B cell (primary cell): Measurements from ENCODE around the gene CALM3. TPM values are rescaled to one million over a fixed set of nuclear protein-coding genes. Genes with fewer than 3 reads are reported as not detected.

ENCODE experiments used
- ATAC-seq: fragments of 200-7000 bp; cut with Tn5 transposase; one replicate; pipeline ENCODE4 v1.10.0; 2021; ENCODE audit warnings: low read depth, mild to moderate bottlenecking, moderate number of reproducible peaks, moderate library complexity
- CTCF ChIA-PET: fragments of 350-600 bp; sonication (Branson Sonifier 250); formaldehyde crosslinking; loops from one replicate; lab custom pipeline; 2021; ENCODE audit warnings: antibody characterized with exemption, inconsistent platforms; lab: Charles Lee
- POLR2A ChIA-PET: fragments of 350-600 bp; sonication (Branson Sonifier 250); formaldehyde crosslinking; loops from one replicate; lab custom pipeline; 2021; ENCODE audit warnings: antibody characterized with exemption; lab: Charles Lee
- DNase-seq: peaks from one replicate; pipeline ENCODE4 v3.0.0; 2013
- H2AFZ ChIP-seq: 2 replicates; pipeline ENCODE4 v1.6.1; 2012; ENCODE audit warnings: mild to moderate bottlenecking, low read depth, low read length; ENCODE audit not compliant: insufficient read depth, poor library complexity, severe bottlenecking
- H3K27ac ChIP-seq, 2 donors: 1 replicate in 1 of 2; 2 replicates in 1 of 2; pipeline ENCODE4 v1.5.1; 2012 to 2013; ENCODE audit warnings: low read length in 2 of 2, mild to moderate bottlenecking in 2 of 2, moderate library complexity in 1 of 2
- H3K27me3 ChIP-seq, 4 experiments: fragments of 200-600 bp in 1 of 4; sonication (generic) in 1 of 4; replicated peaks in 1 of 4; 1 replicate in 2 of 4; 2 replicates in 2 of 4; pipeline versions ENCODE4 v1.6.1 to v1.7.0; 2013 to 2016; ENCODE audit warnings: low read length in 3 of 4, mild to moderate bottlenecking in 2 of 4, mixed read lengths in 1 of 4, moderate library complexity in 1 of 4; ENCODE audit not compliant: insufficient read depth in 4 of 4, control insufficient read depth in 3 of 4; ENCODE audit errors: control extremely low read depth in 1 of 4
- H3K36me3 ChIP-seq, 2 experiments: replicated peaks in 1 of 2; 1 replicate in 1 of 2; 2 replicates in 1 of 2; pipeline versions ENCODE4 v1.6.1 to v1.7.1; 2013; ENCODE audit warnings: low read length in 1 of 2; ENCODE audit not compliant: insufficient read depth in 2 of 2, control insufficient read depth in 1 of 2; ENCODE audit errors: control extremely low read depth in 1 of 2, extremely low read depth in 1 of 2
- H3K4me1 ChIP-seq, 2 donors: fragments of 200-600 bp in 1 of 2; sonication (generic) in 1 of 2; 1 replicate in 1 of 2; 2 replicates in 1 of 2; pipeline versions ENCODE4 v1.5.1 to v1.6.1; 2013 to 2017; ENCODE audit warnings: low read length in 2 of 2; ENCODE audit not compliant: control insufficient read depth in 2 of 2, insufficient read depth in 2 of 2
- H3K4me2 ChIP-seq: replicated peaks from 2 replicates; pipeline ENCODE3; 2012; ENCODE audit warnings: mild to moderate bottlenecking, low read depth, low read length; ENCODE audit not compliant: poor library complexity, severe bottlenecking
- H3K4me3 ChIP-seq, 5 experiments: fragments of 200-600 bp in 1 of 5; sonication (generic) in 1 of 5; 1 replicate in 3 of 5; 2 replicates in 2 of 5; pipeline versions ENCODE4 v1.5.1 to v1.7.0; 2011 to 2016; ENCODE audit warnings: low read length in 4 of 5, mild to moderate bottlenecking in 4 of 5, low read depth in 2 of 5, control low read depth in 1 of 5, moderate library complexity in 1 of 5; ENCODE audit not compliant: insufficient read depth in 1 of 5; ENCODE audit errors: control extremely low read depth in 1 of 5, extremely low read depth in 1 of 5
- H3K79me2 ChIP-seq: fragments of 200-600 bp; sonication (generic); one replicate; pipeline ENCODE4 v1.6.0; 2016; ENCODE audit warnings: low read length; ENCODE audit not compliant: control insufficient read depth, insufficient read depth
- H3K9ac ChIP-seq: fragments of 200-600 bp; sonication (generic); 2 replicates; pipeline ENCODE4 v1.6.1; 2017; ENCODE audit warnings: mild to moderate bottlenecking, low read length, moderate library complexity
- H3K9me3 ChIP-seq, 3 donors: one replicate each; pipeline versions ENCODE4 v1.6.1 to v1.7.1; 2013; ENCODE audit warnings: low read length in 2 of 3; ENCODE audit not compliant: control insufficient read depth in 2 of 3, insufficient read depth in 1 of 3; ENCODE audit errors: control extremely low read depth in 1 of 3
- H4K20me1 ChIP-seq: 2 replicates; pipeline ENCODE4 v1.6.0; 2012; ENCODE audit warnings: mild to moderate bottlenecking, low read length; ENCODE audit not compliant: insufficient read depth, control insufficient read depth, poor library complexity, severe bottlenecking
- H3K27ac Mint-ChIP-seq: one replicate; pipeline ENCODE4 v1.8.0; 2021; ENCODE audit warnings: mixed read lengths
- H3K27me3 Mint-ChIP-seq: one replicate; pipeline ENCODE4 v1.8.0; 2021; ENCODE audit warnings: mixed read lengths
- H3K4me1 Mint-ChIP-seq: one replicate; pipeline ENCODE4 v1.8.0; 2021; ENCODE audit warnings: mixed read lengths
- H3K4me3 Mint-ChIP-seq: one replicate; pipeline ENCODE4 v1.8.0; 2021; ENCODE audit warnings: mixed read lengths
- H3K9me3 Mint-ChIP-seq: one replicate; pipeline ENCODE4 v1.8.0; 2022; ENCODE audit warnings: mixed read lengths; ENCODE audit not compliant: insufficient read depth
- CTCF ChIP-seq: fragments of 200-600 bp; IDR thresholded peaks from one replicate; pipeline ENCODE4 v1.8.0; 2022; ENCODE audit warnings: antibody characterized with exemption, mild to moderate bottlenecking
- EZH2 ChIP-seq: IDR thresholded peaks from 2 replicates; pipeline ENCODE4 v1.6.1; 2012; ENCODE audit warnings: borderline replicate concordance, low read depth, mild to moderate bottlenecking, moderate library complexity, low read length; ENCODE audit not compliant: insufficient read depth, poor library complexity, severe bottlenecking
- WGBS: methylation state at CpG from one replicate; pipeline ENCODE4 v1.1.5; 2013; ENCODE audit warnings: missing lambda C conversion rate; ENCODE audit not compliant: insufficient coverage; 5-methylcytosine and 5-hydroxymethylcytosine counted together
- intact Hi-C: fragments of 100-400 bp; cut with micrococcal nuclease; formaldehyde crosslinking; loops from one replicate; pipeline ENCODE4 v1.10.0; 2022
- polyA plus RNA-seq: library from polyadenylated mRNA; depleted of rRNA; stranded (reverse); fragments of >200 nt; gene quantifications from 2 replicates; pipeline ENCODE4 v1.2.3, GENCODE V29; 2012
- total RNA-seq, 2 donors: library from RNA; stranded (reverse); fragments of 120-200 nt in 1 of 2; gene quantifications; 1 replicate in 1 of 2; 2 replicates in 1 of 2; pipeline versions ENCODE4 v1.2.3 to v1.2.4, GENCODE V29; 2013 to 2022

CALM3 gene
- total and polyA plus RNA-seq, 2 donors (not counting 1 experiment from before 2014, with no cell fraction given), result 99.0 to 99.3 TPM

- no peaks in the 10 kb centered on the region for H3K27me3 Mint-ChIP-seq
- Histone ChIP-seq H3K36me3 (no peaks in the 10 kb centered on the region), H3K27me3 (no peaks in the 10 kb centered on the region), H3K4me2 (no peak overlapping the region), H3K4me1 (peaks cover 5 to 8% of the 10 kb centered on the region in 2 donors), H3K9me3 (peaks cover 1 to 13% (median 12%) of the 10 kb centered on the region in 3 donors), H3K79me2 (no peaks in the 10 kb centered on the region), H3K9ac (no peak overlapping the region), H4K20me1 (no peaks in the 10 kb centered on the region), H2AFZ (no peak overlapping the region), H3K27ac (no peak overlapping the region), H3K4me3 (no peak overlapping the region)
- no peak for ATAC-seq
- intact Hi-C loops, result no loop called here
- ChIA-PET CTCF (interaction anchor here (0.6 kb wide), 1 partner anchor 91 kb away, joined by 3 read pairs; no protein-coding TSS in a partner anchor), POLR2A (interaction anchor here (0.6 kb wide), 1 partner anchor 16 kb away, joined by 4 read pairs; no protein-coding TSS in a partner anchor)
- peaks cover 11% of the 10 kb centered on the region for H3K4me1 Mint-ChIP-seq
- WGBS, result 89% methylated on average over 5 of the region's 6 CpGs
- TF ChIP-seq EZH2 (no peak), CTCF (no peak)
- no peak for DNase-seq
- peaks cover 8% of the 10 kb centered on the region for H3K9me3 Mint-ChIP-seq
- H3K27ac Mint-ChIP-seq, result no peak overlapping the region
- H3K4me3 Mint-ChIP-seq, result no peak overlapping the region
Observed at GRCh38 chr19:46596008-46596407, 5.1 kb upstream of the CALM3 start.

- ChIA-PET POLR2A (interaction anchor here (0.7 kb wide), 1 partner anchor 265 kb away, joined by 4 read pairs; no protein-coding TSS in a partner anchor), CTCF (interaction anchor here (0.7 to 2.0 kb wide), 2 partner anchors 9 to 63 kb away, joined by 3 to 13 read pairs; partner anchors contain the start of gene DACT3)
Observed at GRCh38 chr19:46598372-46598917, 2.7 kb upstream of the CALM3 start.

More at GRCh38 chr19:46598372-46598917, 2.7 kb upstream of the CALM3 start:
- no peak overlapping the region for H3K4me3 ChIP-seq
- no peak overlapping the region for H3K27ac Mint-ChIP-seq
- H3K4me3 Mint-ChIP-seq, result no peak overlapping the region
- peaks cover 8% of the 10 kb centered on the region for H3K9me3 Mint-ChIP-seq
- no CpG with 5 or more reads among the region's 4 CpGs for WGBS
- H2AFZ ChIP-seq, result no peak overlapping the region
- TF ChIP-seq EZH2 (no peak), CTCF (no peak)
- intact Hi-C loops, result no loop called here
- H3K9me3 ChIP-seq, result peaks cover 1 to 13% (median 12%) of the 10 kb centered on the region in 3 donors
- no peak overlapping the region for H3K27ac ChIP-seq
- H3K4me1 Mint-ChIP-seq, result peaks cover 28% of the 10 kb centered on the region
- peaks cover 22% of the 10 kb centered on the region for H4K20me1 ChIP-seq
- H3K4me2 ChIP-seq, result no peak overlapping the region
- ATAC-seq (no peak), DNase-seq (no peak)
- no peak overlapping the region for H3K9ac ChIP-seq
- peaks cover 21% of the 10 kb centered on the region for H3K79me2 ChIP-seq
- H3K27me3 ChIP-seq, result no peaks in the 10 kb centered on the region
- H3K36me3 ChIP-seq, result no peaks in the 10 kb centered on the region
- peaks cover 19 to 29% of the 10 kb centered on the region in 2 donors for H3K4me1 ChIP-seq
- H3K27me3 Mint-ChIP-seq, result no peaks in the 10 kb centered on the region
